HG02852 (cell line): Measurements from ENCODE around the gene SMTN.

Experiments used
- ATAC-seq: cut with Tn5 transposase; IDR thresholded peaks from one replicate; pipeline ENCODE4 v1.9.1; 2021; ENCODE audit warnings: mild to moderate bottlenecking, moderate library complexity; ENCODE audit not compliant: unreplicated experiment

The SMTN gene

GRCh38 chr22:31148953-31149627 is 68.0 kb downstream of the SMTN start:
- no peak for ATAC-seq

- no peak for ATAC-seq
Observed at GRCh38 chr22:31150615-31151014, 69.5 kb downstream of the SMTN start.

GRCh38 chr22:31151872-31152271 is 70.8 kb downstream of the SMTN start:
- ATAC-seq, result no peak

- no peak for ATAC-seq
Observed at GRCh38 chr22:31153357-31153756, 72.2 kb downstream of the SMTN start.
